Fibroblast of villous mesenchyme (primary cell): ENCODE measurements around the gene BBS2. TPM values are rescaled to one million over a fixed set of nuclear protein-coding genes. Genes with fewer than 3 reads are reported as not detected.

Source experiments
- DNase-seq: peaks from one replicate; pipeline ENCODE4 v3.0.0-alpha.2; 2010; ENCODE audit warnings: low read depth
- H3K4me3 ChIP-seq: 2 replicates; pipeline ENCODE4 v1.5.1; 2011; ENCODE audit warnings: low read depth, mild to moderate bottlenecking, low read length
- total RNA-seq: library from RNA; depleted of rRNA; stranded (reverse); fragments of >200 nt; gene quantifications from 2 replicates; pipeline ENCODE4 v1.2.3, GENCODE V29; 2012
- TF ChIP-seq, protein P1 (sequence below): IDR thresholded peaks from 2 replicates; pipeline ENCODE4 v1.5.1; 2012; ENCODE audit warnings: low read depth, mild to moderate bottlenecking, low read length; ENCODE audit not compliant: insufficient read depth

The BBS2 gene
- total RNA-seq, 1 donor, result 60.5 TPM

DNA sequence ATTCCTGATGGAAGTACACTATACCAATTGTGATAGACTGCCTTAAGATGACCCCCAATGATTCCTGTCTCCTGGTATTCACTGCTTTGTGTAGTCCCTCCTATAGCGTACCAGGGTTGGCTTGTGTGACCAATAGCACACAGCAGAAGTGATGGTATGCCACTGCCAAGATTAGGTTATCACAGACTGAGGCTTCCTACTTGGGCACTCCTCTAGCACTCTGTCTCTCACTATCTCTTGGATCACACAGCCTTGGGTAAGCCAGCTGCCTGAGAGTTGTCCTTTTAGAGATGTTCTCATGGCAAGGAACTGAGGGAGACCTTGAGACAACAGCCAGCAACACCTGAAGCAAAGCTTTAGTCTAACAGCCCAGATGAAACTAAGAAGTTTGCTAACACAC, 81.8 kb downstream of the BBS2 start:
- TF ChIP-seq, protein P1, sequence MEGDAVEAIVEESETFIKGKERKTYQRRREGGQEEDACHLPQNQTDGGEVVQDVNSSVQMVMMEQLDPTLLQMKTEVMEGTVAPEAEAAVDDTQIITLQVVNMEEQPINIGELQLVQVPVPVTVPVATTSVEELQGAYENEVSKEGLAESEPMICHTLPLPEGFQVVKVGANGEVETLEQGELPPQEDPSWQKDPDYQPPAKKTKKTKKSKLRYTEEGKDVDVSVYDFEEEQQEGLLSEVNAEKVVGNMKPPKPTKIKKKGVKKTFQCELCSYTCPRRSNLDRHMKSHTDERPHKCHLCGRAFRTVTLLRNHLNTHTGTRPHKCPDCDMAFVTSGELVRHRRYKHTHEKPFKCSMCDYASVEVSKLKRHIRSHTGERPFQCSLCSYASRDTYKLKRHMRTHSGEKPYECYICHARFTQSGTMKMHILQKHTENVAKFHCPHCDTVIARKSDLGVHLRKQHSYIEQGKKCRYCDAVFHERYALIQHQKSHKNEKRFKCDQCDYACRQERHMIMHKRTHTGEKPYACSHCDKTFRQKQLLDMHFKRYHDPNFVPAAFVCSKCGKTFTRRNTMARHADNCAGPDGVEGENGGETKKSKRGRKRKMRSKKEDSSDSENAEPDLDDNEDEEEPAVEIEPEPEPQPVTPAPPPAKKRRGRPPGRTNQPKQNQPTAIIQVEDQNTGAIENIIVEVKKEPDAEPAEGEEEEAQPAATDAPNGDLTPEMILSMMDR, result no peak
- H3K4me3 ChIP-seq, result no peak overlapping the region
- DNase-seq, result no peak

DNA sequence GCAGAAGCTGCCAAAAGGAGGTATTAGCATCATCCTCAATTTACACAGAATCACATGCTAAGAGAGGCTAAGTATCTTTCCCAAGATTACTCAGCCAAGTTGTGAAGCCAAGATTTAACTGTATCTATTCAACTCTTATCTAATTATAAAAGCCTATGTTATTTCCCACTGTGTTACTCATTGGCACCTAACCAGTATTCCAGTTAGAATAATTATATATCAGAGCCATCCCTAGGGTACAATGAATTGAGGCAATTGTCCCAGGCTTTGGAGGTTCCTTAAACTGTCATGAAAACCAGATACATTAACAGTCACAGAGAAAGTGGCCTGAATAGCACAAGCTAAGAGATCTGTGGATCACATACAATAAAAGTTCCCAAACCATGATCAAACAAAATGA, 83.6 kb downstream of the BBS2 start:
- H3K4me3 ChIP-seq, result no peak overlapping the region
- no peak for DNase-seq
- TF ChIP-seq, protein P1, result no peak

Other genes starting within 250 kb of the BBS2 start
- 244 and 302 TPM in 2 replicates for gene AMFR, start 94.5 kb downstream of the BBS2 start, total RNA-seq
- 59.9 and 83.8 TPM in 2 replicates for gene NUDT21, start 68.7 kb downstream of the BBS2 start, total RNA-seq
- 65.6 and 74.7 TPM in 2 replicates for gene OGFOD1, start 68.5 kb downstream of the BBS2 start, total RNA-seq
- gene MT4, start 45.0 kb upstream of the BBS2 start, total RNA-seq, result not detected in 2 replicates
- not detected in 2 replicates for gene MT3, start 69.5 kb upstream of the BBS2 start, total RNA-seq
- gene MT2A, start 88.6 kb upstream of the BBS2 start, total RNA-seq, result 21.2 and 76.0 TPM in 2 replicates
- 21.6 and 108 TPM in 2 replicates for gene MT1E, start 105.8 kb upstream of the BBS2 start, total RNA-seq
- gene MT1M, start 112.6 kb upstream of the BBS2 start, total RNA-seq, result 1.3 TPM in 1 of 2 replicates, not detected in the other
- 1.3 and 1.9 TPM in 2 replicates for gene MT1A, start 118.6 kb upstream of the BBS2 start, total RNA-seq
- gene MT1B, start 131.9 kb upstream of the BBS2 start, total RNA-seq, result not detected in 2 replicates
- gene MT1F, start 137.9 kb upstream of the BBS2 start, total RNA-seq, result not detected in 2 replicates
- not detected in 2 replicates for gene MT1G, start 148.0 kb upstream of the BBS2 start, total RNA-seq
- not detected in 2 replicates for gene MT1H, start 149.8 kb upstream of the BBS2 start, total RNA-seq
- gene MT1X, start 162.4 kb upstream of the BBS2 start, total RNA-seq, result 24.2 and 40.3 TPM in 2 replicates
- gene NUP93, start 210.1 kb upstream of the BBS2 start, total RNA-seq, result 54.1 and 60.9 TPM in 2 replicates